RWPE2 (cell line): ENCODE data around the gene TMED5.
A peak's percentile ranks its signal among the peaks of the same experiment; 100 is the strongest.

Experiments
- ATAC-seq: fragments of 200-7000 bp; cut with Tn5 transposase; 3 replicates; pipeline ENCODE4 v1.9.1; 2021; ENCODE audit warnings: low read depth
- DNase-seq: peaks from one replicate; pipeline ENCODE4 v3.0.0-alpha.2; 2020; ENCODE audit warnings: low spot score
- H3K27ac ChIP-seq: fragments of 450-650 bp; 2 replicates; pipeline ENCODE4 v1.5.1; 2017; ENCODE audit warnings: mild to moderate bottlenecking; ENCODE audit not compliant: poor library complexity, severe bottlenecking
- H3K27me3 ChIP-seq: fragments of 250-450 bp; sonication (Bioruptor Pico); 2 replicates; pipeline ENCODE4 v1.5.1; 2021; ENCODE audit warnings: mild to moderate bottlenecking, moderate library complexity; ENCODE audit not compliant: insufficient read depth, poor library complexity, severe bottlenecking
- H3K36me3 ChIP-seq: fragments of 250-450 bp; sonication (Bioruptor Pico); 2 replicates; pipeline ENCODE4 v1.5.1; 2020; ENCODE audit warnings: low read depth, mild to moderate bottlenecking, moderate library complexity
- H3K4me1 ChIP-seq: fragments of 250-450 bp; sonication (Bioruptor Pico); 2 replicates; pipeline ENCODE4 v1.5.1; 2021; ENCODE audit warnings: mild to moderate bottlenecking, moderate library complexity; ENCODE audit not compliant: insufficient read depth, poor library complexity, severe bottlenecking
- H3K4me3 ChIP-seq: fragments of 250-450 bp; sonication (Bioruptor Pico); 2 replicates; pipeline ENCODE4 v1.5.1; 2021; ENCODE audit warnings: mild to moderate bottlenecking, moderate library complexity; ENCODE audit not compliant: severe bottlenecking
- H3K9me3 ChIP-seq: fragments of 250-450 bp; sonication (Bioruptor Pico); 2 replicates; pipeline ENCODE4 v1.5.1; 2021; ENCODE audit warnings: mild to moderate bottlenecking, moderate library complexity; ENCODE audit not compliant: severe bottlenecking
- TF ChIP-seq, protein P1 (sequence below): fragments of 450-650 bp; IDR thresholded peaks from one replicate; pipeline ENCODE4 v1.5.1; 2017; ENCODE audit warnings: mild to moderate bottlenecking, moderate library complexity; ENCODE audit not compliant: poor library complexity, severe bottlenecking

The TMED5 gene

DNA sequence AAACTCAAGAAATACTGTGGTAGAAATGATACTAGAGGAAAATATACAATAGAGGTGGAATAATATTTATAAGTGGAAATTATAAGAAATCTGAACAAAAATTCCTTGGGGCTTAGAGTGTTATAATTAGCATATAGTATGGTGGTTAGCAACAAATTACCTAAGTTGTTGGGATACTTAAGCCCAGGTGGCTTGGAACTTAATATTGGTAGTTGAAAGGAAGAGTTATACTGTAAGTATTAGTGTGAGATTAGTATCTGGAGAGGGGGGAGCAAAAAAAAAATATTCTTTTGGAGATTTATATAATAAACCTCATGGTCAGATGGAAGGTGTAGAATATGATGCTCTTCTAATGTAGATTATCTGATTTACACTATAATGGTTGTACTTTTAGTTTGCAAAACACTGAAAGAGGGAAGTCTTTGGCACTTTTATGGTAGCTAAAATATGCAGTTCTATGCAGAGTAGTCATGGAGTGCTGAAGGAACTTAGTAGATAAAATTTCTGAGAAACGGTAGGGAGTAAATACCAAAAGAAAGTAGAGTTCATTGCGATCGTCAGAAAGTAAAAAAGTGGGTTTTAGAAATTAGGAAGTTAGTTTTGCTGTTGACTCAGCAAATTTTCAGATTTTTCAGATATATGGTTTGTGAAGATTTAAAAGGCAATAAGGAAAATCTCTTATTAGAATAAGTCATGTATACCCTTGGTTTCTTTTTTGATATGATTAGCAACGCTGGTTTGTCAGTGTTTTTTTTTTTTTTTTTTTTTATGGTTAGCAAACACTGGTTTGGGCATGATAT lies 55.5 kb downstream of the TMED5 start:
- peaks cover 65% of the 10 kb centered on the region for H3K36me3 ChIP-seq
- no peaks in the 10 kb centered on the region for H3K4me1 ChIP-seq
- ATAC-seq = no peak
- H3K27me3 ChIP-seq = no peaks in the 10 kb centered on the region
- no peak for DNase-seq
- TF ChIP-seq, protein P1, sequence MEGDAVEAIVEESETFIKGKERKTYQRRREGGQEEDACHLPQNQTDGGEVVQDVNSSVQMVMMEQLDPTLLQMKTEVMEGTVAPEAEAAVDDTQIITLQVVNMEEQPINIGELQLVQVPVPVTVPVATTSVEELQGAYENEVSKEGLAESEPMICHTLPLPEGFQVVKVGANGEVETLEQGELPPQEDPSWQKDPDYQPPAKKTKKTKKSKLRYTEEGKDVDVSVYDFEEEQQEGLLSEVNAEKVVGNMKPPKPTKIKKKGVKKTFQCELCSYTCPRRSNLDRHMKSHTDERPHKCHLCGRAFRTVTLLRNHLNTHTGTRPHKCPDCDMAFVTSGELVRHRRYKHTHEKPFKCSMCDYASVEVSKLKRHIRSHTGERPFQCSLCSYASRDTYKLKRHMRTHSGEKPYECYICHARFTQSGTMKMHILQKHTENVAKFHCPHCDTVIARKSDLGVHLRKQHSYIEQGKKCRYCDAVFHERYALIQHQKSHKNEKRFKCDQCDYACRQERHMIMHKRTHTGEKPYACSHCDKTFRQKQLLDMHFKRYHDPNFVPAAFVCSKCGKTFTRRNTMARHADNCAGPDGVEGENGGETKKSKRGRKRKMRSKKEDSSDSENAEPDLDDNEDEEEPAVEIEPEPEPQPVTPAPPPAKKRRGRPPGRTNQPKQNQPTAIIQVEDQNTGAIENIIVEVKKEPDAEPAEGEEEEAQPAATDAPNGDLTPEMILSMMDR = no peak
- no peak overlapping the region for H3K27ac ChIP-seq
- no peak overlapping the region for H3K4me3 ChIP-seq
- peaks cover 3% of the 10 kb centered on the region for H3K9me3 ChIP-seq

DNA sequence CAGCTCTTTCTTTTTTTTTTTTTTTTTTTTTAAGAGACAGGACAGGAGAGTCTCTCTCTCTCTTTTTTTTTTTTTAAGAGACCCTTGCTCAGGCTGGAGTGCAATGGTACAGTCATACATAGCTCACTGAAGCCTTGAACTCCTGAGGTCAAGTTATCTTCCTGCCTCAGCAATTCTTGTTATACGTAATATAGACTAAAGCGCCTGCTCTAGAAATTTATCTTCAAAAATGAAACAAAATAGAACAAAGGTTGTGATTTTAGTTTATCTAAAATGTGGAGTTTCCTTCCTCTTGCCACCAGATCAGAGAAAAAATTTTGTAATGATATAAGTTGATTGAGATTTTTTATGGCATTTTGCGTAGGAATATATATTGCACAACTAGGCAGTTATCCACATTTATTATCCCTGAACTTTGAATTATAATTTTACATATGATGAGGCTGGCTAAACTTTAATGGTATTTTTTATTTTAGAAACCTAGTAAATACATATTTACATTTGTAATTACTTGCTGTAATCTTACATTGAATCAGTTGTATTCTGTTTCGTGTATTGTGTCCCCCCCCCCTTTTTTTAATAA lies 56.9 kb downstream of the TMED5 start:
- Histone ChIP-seq H3K4me1 (no peaks in the 10 kb centered on the region), H3K4me3 (no peak overlapping the region), H3K36me3 (peaks cover 69% of the 10 kb centered on the region), H3K27ac (no peak overlapping the region), H3K27me3 (no peaks in the 10 kb centered on the region), H3K9me3 (peaks cover 3% of the 10 kb centered on the region)
- TF ChIP-seq, protein P1 = no peak
- ATAC-seq = no peak
- DNase-seq = no peak

DNA sequence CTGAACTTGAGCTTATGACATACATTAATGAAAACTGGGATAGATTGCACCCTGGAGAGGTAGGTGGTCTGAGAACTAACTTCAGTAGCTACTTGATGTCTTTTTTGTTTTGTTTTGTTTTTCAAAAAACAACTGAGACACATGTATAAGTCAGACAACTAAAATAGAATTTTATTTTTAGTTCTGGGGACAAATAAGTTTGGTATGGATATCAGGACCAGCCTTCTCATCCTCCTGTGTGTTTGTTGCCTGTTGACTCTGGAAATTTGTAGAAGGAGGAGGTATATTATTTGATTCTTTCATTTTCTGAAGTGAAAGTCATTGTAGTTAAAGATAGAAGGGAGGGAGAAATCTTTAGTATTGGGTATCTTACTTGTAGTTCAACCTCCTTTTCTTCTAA lies 59.6 kb downstream of the TMED5 start:
- no peak for ATAC-seq
- H3K36me3 ChIP-seq = peaks cover 76% of the 10 kb centered on the region

DNA sequence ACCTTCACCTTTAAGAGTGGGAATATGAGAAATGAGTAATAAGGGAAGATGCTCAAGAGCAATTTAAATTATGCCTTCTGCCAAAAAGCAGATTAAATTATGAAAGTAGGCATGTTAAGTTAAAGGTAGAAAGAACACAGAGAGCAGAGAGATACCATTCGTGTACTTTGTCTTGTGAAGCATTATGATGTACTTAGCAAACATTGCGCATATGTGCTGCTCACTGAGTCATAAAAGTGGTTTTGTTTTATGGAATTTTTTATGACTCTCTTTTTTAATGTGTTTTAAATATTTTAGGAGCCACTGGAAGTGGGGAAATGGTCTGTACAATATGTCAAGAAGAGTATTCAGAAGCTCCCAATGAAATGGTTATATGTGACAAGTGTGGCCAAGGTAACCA lies 65.8 kb downstream of the TMED5 start:
- H3K36me3 ChIP-seq = peaks cover 87% of the 10 kb centered on the region
- DNase-seq (no peak), ATAC-seq (peak; percentile 66)
- H3K4me3 ChIP-seq = no peak overlapping the region
- H3K4me1 ChIP-seq = peaks cover 6% of the 10 kb centered on the region
- TF ChIP-seq, protein P1 = no peak
- no peak overlapping the region for H3K27ac ChIP-seq
- H3K27me3 ChIP-seq = no peaks in the 10 kb centered on the region
- H3K9me3 ChIP-seq = no peaks in the 10 kb centered on the region

More for the DNA sequence above, 59.6 kb downstream of the TMED5 start:
- Histone ChIP-seq H3K4me1 (no peaks in the 10 kb centered on the region), H3K9me3 (peaks cover 3% of the 10 kb centered on the region), H3K27ac (no peak overlapping the region), H3K27me3 (no peaks in the 10 kb centered on the region), H3K4me3 (no peak overlapping the region)
- TF ChIP-seq, protein P1 = no peak
- no peak for DNase-seq

DNA sequence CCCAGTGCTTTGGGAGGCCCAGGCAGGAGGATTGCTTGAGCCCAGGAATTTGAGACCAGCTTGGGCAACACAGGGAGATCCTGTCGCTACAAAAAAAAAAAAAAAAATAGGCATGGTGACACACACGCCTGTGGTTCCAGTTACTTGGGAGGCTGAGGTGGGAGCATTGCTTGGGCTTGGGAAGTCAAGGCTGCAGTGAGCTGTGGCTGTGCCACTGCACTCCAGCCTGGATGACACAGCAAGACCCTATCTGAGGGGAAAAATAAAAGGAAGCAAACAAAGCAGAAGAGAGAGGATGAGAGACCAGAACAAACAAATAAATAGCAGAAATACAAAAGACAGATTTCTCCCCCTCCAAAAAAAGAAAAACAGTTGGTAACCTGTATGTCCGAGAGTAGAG lies 67.1 kb downstream of the TMED5 start:
- H3K27ac ChIP-seq = no peak overlapping the region
- peaks cover 79% of the 10 kb centered on the region for H3K36me3 ChIP-seq
- H3K9me3 ChIP-seq = no peaks in the 10 kb centered on the region
- H3K4me3 ChIP-seq = no peak overlapping the region
- H3K4me1 ChIP-seq = peaks cover 6% of the 10 kb centered on the region
- DNase-seq = no peak
- ATAC-seq = no peak
- no peaks in the 10 kb centered on the region for H3K27me3 ChIP-seq
- TF ChIP-seq, protein P1 = no peak
